ENCODE data around the gene ZNF507. TPM values are rescaled to one million over a fixed set of nuclear protein-coding genes. Genes with fewer than 3 reads are reported as not detected.

ZNF507 gene
- total and polyA plus RNA-seq, 2 of the 8 experiments (the other 6 are each of a cell fraction or from before 2014, with no cell fraction given): 8.6 to 28.8 TPM

- FAIRE-seq (no peak), DNase-seq (ENCODE audit: low read depth in 1 of 2, low spot score in 2 of 2) (no peak)
- Histone ChIP-seq H4K5ac (ENCODE audit: insufficient read length, low read depth, low read length) (no peak overlapping the region), H3K9ac (replicated peaks in 1 of 4; ENCODE audit: extremely low read depth in 1 of 4, low read depth in 3 of 4, low read length in 3 of 4) (no peak overlapping the region), H4K20me1 (replicated peaks in 1 of 2; ENCODE audit: control insufficient read depth in 1 of 2, insufficient read depth in 2 of 2, low read length in 2 of 2) (peaks cover 1 to 4% of the 10 kb centered on the region in 2 experiments), H4K91ac (replicated peaks; ENCODE audit: insufficient read length, low read length) (no peak overlapping the region), H2AK5ac (ENCODE audit: low read depth, low read length) (no peak overlapping the region), H2BK5ac (ENCODE audit: low read depth, low read length) (no peak overlapping the region), H3K18ac (ENCODE audit: extremely low read depth, low read length) (no peak overlapping the region), H3K4me1 (replicated peaks in 1 of 4; ENCODE audit: control insufficient read depth in 3 of 4, insufficient read depth in 4 of 4, low read length in 3 of 4) (no peaks in the 10 kb centered on the region), H4K8ac (ENCODE audit: extremely low read depth, insufficient read depth, low read length) (no peak overlapping the region), H3K23ac (ENCODE audit: insufficient read length) (no peak overlapping the region), H2BK12ac (ENCODE audit: low read depth, low read length) (no peak overlapping the region), H3K14ac (ENCODE audit: insufficient read length) (no peak overlapping the region), H3K4me2 (ENCODE audit: insufficient read depth in 1 of 2, low read depth in 2 of 2, low read length in 2 of 2) (no peak overlapping the region), H3K79me2 (ENCODE audit: control insufficient read depth in 1 of 2, insufficient read depth in 2 of 2, low read length in 2 of 2) (peaks cover 0 to 22% of the 10 kb centered on the region in 2 experiments; a peak in 3 of 4 replicates), H3K27me3 (replicated peaks in 1 of 4; ENCODE audit: control insufficient read depth in 3 of 4, extremely low read depth in 1 of 4, insufficient read depth in 3 of 4, low read length in 3 of 4) (no peaks in the 10 kb centered on the region), H3K36me3 (ENCODE audit: control insufficient read depth in 2 of 4, insufficient read depth in 4 of 4, low read length in 3 of 4) (peaks cover 13 to 56% (median 39%) of the 10 kb centered on the region in 4 experiments), H3K56ac (replicated peaks; ENCODE audit: insufficient read length, low read depth, low read length) (no peak overlapping the region), H3K27ac (ENCODE audit: low read depth, low read length) (no peak overlapping the region), H3K4ac (replicated peaks; ENCODE audit: insufficient read length, low read depth, low read length) (no peak overlapping the region), H3K4me3 (ENCODE audit: extremely low read depth in 1 of 4, insufficient read depth in 2 of 4, low read depth in 3 of 4, low read length in 4 of 4) (no peak overlapping the region), H3K9me3 (ENCODE audit: insufficient read depth in 2 of 2, low read depth in 1 of 2, low read length in 1 of 2) (no peaks in the 10 kb centered on the region), H3K79me1 (ENCODE audit: low read depth, low read length) (no peaks in the 10 kb centered on the region; the same call in 1 of the 2 replicates), H2BK20ac (ENCODE audit: low read length) (no peak overlapping the region), H2BK15ac (ENCODE audit: low read length) (no peak overlapping the region), H3K23me2 (ENCODE audit: low read depth, low read length) (no peaks in the 10 kb centered on the region; the same call in 1 of the 2 replicates), H2BK120ac (replicated peaks; ENCODE audit: low read depth, low read length) (no peak overlapping the region), H2AFZ (ENCODE audit: low read length) (no peak overlapping the region)
- POLR2A ChIA-PET (ENCODE audit: partially characterized antibody): no interaction called here
- TF ChIP-seq SP4 (IDR thresholded peaks at IDR 0.05; ENCODE audit: low read length): no peak
- no peak for TF ChIP-seq ATF3 (IDR thresholded peaks at IDR 0.05; ENCODE audit: insufficient read depth, low read depth, low read length)
- TF ChIP-seq CREB1 (IDR thresholded peaks at IDR 0.05): no peak
- no peak for TF ChIP-seq CHD2 (IDR thresholded peaks at IDR 0.05; ENCODE audit: low read length)
- no peak for TF ChIP-seq BACH1 (IDR thresholded peaks at IDR 0.05; ENCODE audit: low read length)
- no peak for TF ChIP-seq KDM5A (IDR thresholded peaks at IDR 0.05; ENCODE audit: low read length)
- no peak for TF ChIP-seq GTF2F1 (IDR thresholded peaks at IDR 0.05; ENCODE audit: borderline replicate concordance, low read depth, low read length)
- no peak for TF ChIP-seq EZH2 (IDR thresholded peaks at IDR 0.05; ENCODE audit: low read depth, low read length, severe bottlenecking)
- no peak for TF ChIP-seq SP2 (IDR thresholded peaks at IDR 0.05; ENCODE audit: low read length)
- 93% methylated on average over 7 of the region's 9 CpGs; no CpG with 5 or more reads in 1 of the 2 experiments for WGBS, 2 experiments (ENCODE audit: extremely low coverage in 1 of 2, insufficient coverage in 1 of 2, insufficient read length in 1 of 2, insufficient replicate concordance in 2 of 2, low coverage in 1 of 2, low lambda C conversion rate in 2 of 2, missing lambda C conversion rate in 1 of 2)
- CTCF ChIA-PET (ENCODE audit: partially characterized antibody): interaction anchor here (0.5 to 0.9 kb wide), 2 partner anchors 27 to 208 kb away, joined by 3 read pairs; no protein-coding TSS in a partner anchor
Measured at GRCh38 chr19:32361574-32362317, 16.3 kb downstream of the ZNF507 start.
